MM.1S (cell line): ENCODE measurements around the gene GAPDHS.

Experiments used
- CTCF ChIP-seq: fragments of 300-600 bp; sonication (generic); IDR thresholded peaks from 2 replicates; pipeline ENCODE4 v1.5.1; 2016; ENCODE audit warnings: antibody characterized with exemption, low read length, mixed read lengths
- EZH2 ChIP-seq: fragments of 300-600 bp; sonication (generic); optimal IDR thresholded peaks from 2 replicates; pipeline ENCODE3; 2017; ENCODE audit warnings: low read depth, mild to moderate bottlenecking, antibody characterized with exemption, low read length, mixed read lengths

- TF ChIP-seq CTCF (no peak), EZH2 (no peak)
Observed at GRCh38 chr19:35571406-35571965, 38.2 kb downstream of the GAPDHS start.
